Left hindlimb (tissue), 1 donor: ENCODE results near the gene ATG16L2.
A peak's percentile ranks its signal among the peaks of the same experiment; 100 is the strongest.
"Not testable (repeated sequence)": the region's sequence is repeated elsewhere in the genome, so short reads cannot be mapped to it uniquely, and the experiment has no call there.

ENCODE experiments used
- DNase-seq: peaks from one replicate; pipeline ENCODE4 v3.0.0-alpha.2; 2018

ATG16L2 gene

GRCh38 chr11:72780296-72781062, 33.7 kb upstream of the ATG16L2 start:
- DNase-seq, result no peak

- no peak for DNase-seq
Observed at GRCh38 chr11:72781063-72781312, 33.2 kb upstream of the ATG16L2 start.

DNA sequence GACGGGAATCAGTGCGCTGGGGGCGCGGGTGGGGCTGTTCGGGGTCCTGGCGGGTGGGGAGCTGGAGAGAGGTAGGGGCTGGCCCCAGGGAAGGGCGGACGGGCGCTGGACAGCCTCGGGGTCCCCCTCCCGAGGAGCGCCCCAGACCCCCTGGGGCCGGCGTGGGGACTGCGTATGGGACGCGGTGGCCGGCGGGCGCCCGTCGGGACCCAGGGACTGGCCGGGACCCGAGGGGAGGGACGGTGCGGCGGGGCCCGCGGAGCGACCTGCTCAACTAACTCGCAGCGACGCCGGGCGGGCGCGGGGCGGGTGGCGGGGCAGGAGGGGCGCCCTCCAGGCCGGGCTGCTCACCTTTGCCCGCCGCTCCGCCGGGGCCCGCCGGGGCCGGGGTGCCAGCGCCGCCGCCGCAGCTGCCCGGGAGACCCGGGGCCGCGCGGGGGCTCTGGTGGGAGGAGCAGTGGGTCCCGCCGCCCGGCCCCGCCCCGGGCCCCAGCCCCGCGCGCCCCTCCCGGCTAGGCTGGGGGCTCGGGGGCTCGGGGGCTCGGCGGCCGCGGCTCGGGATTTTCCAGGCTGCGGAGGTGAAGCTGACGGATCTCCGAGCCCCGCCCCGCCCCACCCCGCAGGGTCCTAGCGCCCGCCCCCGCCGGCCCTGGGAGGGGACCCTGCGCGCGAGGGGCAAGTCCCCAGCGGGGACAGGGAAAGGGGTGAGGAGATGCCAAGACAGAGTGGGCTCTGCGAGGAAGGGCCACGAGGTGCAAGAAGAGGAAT, 32.7 kb upstream of the ATG16L2 start:
- peak; percentile 63 for DNase-seq

- DNase-seq, result no peak
Observed at GRCh38 chr11:72782081-72782920, 31.9 kb upstream of the ATG16L2 start.

GRCh38 chr11:72783144-72783905, 30.9 kb upstream of the ATG16L2 start:
- DNase-seq, result no peak

- no peak for DNase-seq
Observed at GRCh38 chr11:72784662-72785061, 29.5 kb upstream of the ATG16L2 start.

DNA sequence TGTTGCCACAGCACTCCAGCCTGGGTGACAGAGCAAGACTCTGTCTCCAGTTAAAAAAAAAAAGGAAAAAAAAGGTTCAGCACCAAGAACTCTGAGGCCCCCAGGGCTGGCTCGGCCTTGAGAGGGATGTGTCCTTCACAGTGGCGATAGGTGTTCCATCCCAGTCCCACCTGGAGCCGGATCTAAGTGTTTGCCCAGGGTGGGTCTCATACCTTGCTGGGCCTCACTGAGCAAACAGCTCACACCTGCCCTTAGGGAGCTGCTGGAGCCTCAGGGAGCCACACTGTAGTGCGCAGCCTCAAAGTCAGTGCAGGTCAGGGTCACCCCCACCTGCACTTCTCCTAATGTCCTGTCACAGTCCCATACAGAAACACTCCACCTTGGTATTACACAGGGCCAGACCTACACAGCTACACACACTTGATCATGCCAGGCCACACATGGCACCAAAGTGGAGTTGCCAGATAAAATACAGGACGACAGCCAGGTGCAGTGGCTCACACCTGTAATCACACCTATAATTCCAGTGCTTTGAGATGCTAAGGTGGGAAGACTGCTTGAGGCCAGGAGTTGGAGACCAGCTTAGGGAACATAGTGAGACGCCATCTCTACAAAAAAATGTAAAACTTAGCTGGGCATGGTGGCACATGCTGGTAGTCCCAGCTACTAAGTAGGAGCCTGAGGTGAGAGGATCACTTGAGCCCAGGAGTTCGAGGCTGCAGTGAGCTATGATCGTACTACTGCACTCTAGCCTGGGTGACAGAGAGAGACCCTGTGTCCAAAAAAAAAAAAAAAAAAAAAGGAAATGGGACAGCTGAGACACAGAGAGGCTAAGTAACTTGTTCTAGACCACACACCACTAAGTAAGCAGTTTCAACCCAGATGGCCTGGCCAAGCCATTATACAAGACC, 27.7 kb upstream of the ATG16L2 start:
- no peak for DNase-seq

- DNase-seq, result no peak
Observed at GRCh38 chr11:72787216-72788104, 26.8 kb upstream of the ATG16L2 start.

- no peak for DNase-seq
Observed at GRCh38 chr11:72788241-72788640, 26.0 kb upstream of the ATG16L2 start.

- no peak for DNase-seq
Observed at GRCh38 chr11:72789493-72790131, 24.6 kb upstream of the ATG16L2 start.

DNA sequence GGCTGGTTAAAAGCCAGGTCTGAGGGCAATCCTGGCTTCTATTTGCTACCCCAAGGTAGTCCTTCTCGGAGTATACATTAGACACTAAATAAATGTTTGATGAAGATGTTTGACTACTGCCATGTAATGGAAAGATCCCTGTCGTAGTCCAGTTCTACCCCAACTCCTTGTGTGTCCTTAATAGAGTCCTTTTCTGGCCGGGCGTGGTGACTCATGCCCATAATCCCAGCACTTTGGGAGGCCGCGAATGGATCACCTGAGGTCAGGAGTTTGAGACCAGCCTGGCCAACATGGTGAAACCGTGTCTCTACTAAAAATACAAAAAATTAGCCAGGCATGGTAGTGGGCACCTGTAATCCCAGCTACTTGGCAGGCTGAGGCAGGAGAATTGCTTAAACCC, 23.0 kb upstream of the ATG16L2 start:
- not testable (repeated sequence) for DNase-seq

GRCh38 chr11:72792437-72793021, 21.7 kb upstream of the ATG16L2 start:
- no peak for DNase-seq

DNA sequence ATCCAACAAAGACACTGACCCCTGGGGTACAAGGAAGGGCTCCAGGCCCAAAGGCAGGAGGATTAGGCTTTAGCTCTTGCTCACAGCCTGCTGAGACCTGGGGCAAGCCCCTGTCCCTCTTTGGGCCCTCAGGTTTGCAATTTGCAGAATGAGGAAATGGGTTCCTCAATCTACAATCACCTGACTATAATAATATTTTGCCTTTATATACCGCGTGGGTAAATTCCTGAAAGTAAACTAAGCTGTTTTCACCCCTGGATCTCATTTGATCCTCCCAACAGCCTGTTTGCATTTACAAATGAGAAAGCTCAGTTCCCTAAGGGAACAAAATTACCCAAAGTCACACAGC, 21.2 kb upstream of the ATG16L2 start:
- no peak for DNase-seq

DNA sequence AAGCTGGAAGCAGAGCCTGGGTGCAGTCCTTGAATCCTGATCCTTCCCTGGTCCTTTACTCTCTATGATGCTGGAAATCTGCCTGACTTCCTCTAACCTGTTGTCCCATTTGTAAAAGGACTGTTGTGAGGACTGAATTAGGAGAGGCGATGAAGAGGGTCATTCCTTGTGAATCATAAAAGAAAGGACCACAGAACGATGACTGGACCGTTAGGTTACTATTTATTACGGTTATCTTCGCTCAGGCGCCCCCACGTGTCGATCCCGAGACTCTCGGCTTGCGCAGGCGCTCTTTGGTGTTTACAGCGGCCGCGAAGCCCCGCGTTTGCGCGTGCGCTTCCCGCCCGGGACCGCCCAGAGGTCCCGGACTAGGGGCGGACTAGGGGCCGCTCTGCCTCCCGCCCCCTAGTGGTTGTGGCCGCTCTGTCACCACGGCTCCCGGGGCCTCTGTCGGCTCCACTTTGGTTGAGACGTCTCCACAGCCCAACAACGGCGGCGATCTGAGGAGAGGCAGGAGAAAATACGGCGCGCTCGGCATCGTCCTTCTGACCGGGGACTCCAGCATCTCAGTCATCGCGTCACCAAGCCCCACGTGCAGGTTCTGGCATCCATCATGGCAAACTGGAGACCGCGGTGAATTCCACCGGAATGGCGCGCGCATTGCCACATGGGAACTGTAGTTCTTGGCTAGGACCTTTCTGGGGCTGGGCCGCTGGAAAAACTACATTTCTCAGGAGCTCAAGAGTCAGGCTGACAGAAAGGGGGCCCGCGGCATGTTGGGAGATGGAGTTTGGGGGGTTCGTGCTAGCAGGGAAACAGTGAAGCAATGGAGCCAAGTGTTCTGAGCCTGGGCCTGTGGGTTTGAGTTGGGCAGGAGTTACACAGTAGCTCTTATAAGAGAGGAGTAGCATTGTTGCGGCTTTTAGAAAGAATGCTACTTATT, 20.5 kb upstream of the ATG16L2 start, which contains the start of gene STARD10:
Gene STARD10 (minus strand): TSS at position 623 of the 943 bp plus-strand sequence. CDS start 12,866 bp downstream, outside the sequence.
- DNase-seq, result peak; percentile 97

DNA sequence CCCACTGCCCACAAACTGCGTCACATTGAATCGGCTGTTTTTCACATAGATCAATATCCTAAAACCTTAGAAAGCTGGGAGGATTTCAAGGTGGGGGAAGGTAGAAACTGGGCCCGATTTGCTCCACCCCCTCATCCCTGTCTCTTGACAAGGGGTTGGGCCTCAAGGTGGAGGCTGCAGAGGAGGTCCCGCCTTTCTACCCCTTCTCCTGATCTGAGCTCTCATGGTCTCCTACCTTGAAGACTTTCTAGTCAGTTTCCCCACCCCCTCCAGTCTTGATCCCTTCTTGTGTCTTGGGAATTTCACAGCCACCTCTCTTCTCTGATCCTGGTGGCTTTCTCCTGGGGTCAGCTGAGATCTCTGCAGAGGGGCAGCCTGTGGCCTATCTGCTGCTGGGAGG, 15.8 kb upstream of the ATG16L2 start:
- DNase-seq, result no peak

GRCh38 chr11:72799441-72799840, 14.8 kb upstream of the ATG16L2 start:
- no peak for DNase-seq

GRCh38 chr11:72802822-72803221, 11.4 kb upstream of the ATG16L2 start:
- no peak for DNase-seq

- DNase-seq, result no peak
Observed at GRCh38 chr11:72805216-72805615, 9.0 kb upstream of the ATG16L2 start.

DNA sequence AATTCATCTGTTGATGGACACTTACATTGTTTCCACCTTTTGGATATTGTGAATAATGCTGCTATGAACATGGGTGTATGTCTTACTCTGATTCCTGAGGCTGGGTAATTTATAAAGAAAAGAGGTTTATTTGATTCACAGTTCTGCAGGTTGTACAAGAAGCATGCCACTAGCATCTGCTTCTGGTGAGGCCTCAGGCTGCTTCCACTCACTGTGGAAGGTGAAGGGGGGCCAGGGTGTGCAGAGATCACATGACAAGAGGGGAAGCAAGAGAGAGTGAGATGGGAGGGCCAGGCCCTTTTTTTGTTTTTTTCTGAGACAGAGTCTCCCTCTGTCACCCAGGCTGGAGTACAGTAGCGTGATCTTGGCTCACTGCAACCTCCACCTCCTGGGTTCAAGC, 7.8 kb upstream of the ATG16L2 start:
- DNase-seq, result not testable (repeated sequence)
